ENCODE results near the gene SIPA1L3. TPM values are rescaled to one million over a fixed set of nuclear protein-coding genes. Genes with fewer than 3 reads are reported as not detected.

The SIPA1L3 gene
- total and polyA plus RNA-seq, 9 of the 15 experiments (the other 6 are each of a cell fraction or from before 2014, with no cell fraction given): 0.01 to 6.1 (median 2.5) TPM

- FAIRE-seq (peak; percentile 94), ATAC-seq (peak; percentile 87), DNase-seq (ENCODE audit: extremely low read depth in 1 of 4, low spot score in 3 of 4) (peak; percentile 79 to 91 (median 84))
- ChIA-PET CTCF (ENCODE audit: low intra/inter-chr PET ratio) (interaction anchor here (0.7 to 1.5 kb wide), 6 partner anchors 9 to 170 kb away, joined by 3 to 17 read pairs (median 3); partner anchors contain the start of gene CATSPERG), POLR2A (interaction anchor here (0.6 to 2.3 kb wide), 4 partner anchors 144 to 175 kb away, joined by 3 to 11 read pairs (median 3); partner anchors contain the start of gene GGN)
- Histone ChIP-seq H3K79me2 (ENCODE audit: control insufficient read depth, insufficient read depth, low read length) (no peaks in the 10 kb centered on the region), H3K9me3 (replicated peaks; ENCODE audit: control insufficient read depth, insufficient read depth, low read depth, low read length) (no peaks in the 10 kb centered on the region), H3K4me2 (ENCODE audit: insufficient read depth, low read length) (no peak overlapping the region), H3K4me1 (replicated peaks in 1 of 2; ENCODE audit: control insufficient read depth in 2 of 2, insufficient read depth in 2 of 2, low read length in 2 of 2) (peaks cover 0 to 16% of the 10 kb centered on the region in 2 experiments; a peak in 3 of 5 replicates), H3K27me3 (ENCODE audit: control insufficient read depth in 2 of 2, insufficient read depth in 2 of 2, low read length in 2 of 2) (peaks cover 2 to 6% of the 10 kb centered on the region in 2 experiments; a peak in 2 of 5 replicates), H3K4me3 (no peak overlapping the region), H3K27ac (ENCODE audit: extremely low read depth, low read depth, low read length) (no peak overlapping the region), H3K36me3 (ENCODE audit: control insufficient read depth, insufficient read depth, low read length) (no peaks in the 10 kb centered on the region), H2AFZ (ENCODE audit: low read depth, low read length) (peak overlapping the region; percentile 96), H3K9me1 (ENCODE audit: control insufficient read depth, insufficient read depth, low read length) (no peaks in the 10 kb centered on the region), H4K20me1 (replicated peaks; ENCODE audit: control insufficient read depth, insufficient read depth, low read length) (no peaks in the 10 kb centered on the region), H3K9ac (ENCODE audit: insufficient read depth in 1 of 2, low read depth in 2 of 2, low read length in 2 of 2) (peak overlapping the region in 1 of 2 experiments; percentile 63; a peak in 2 of 4 replicates)
- 24% methylated on average over 7 of the region's 7 CpGs for WGBS (ENCODE audit: insufficient coverage, low coverage, missing lambda C conversion rate)
- intact Hi-C loops (cut with micrococcal nuclease): loop anchor here (2.0 kb wide), 1 partner anchor 101 kb away; the partner anchor contains the start of gene CATSPERG
- BruUV-seq (replicated peaks): no TSS peak
- in situ Hi-C loops (cut with MboI): loop anchor here (10.0 kb wide), 1 partner anchor 381 kb away; the partner anchor contains the start of genes EIF3K and MAP4K1
- peak; percentile 93 for TF ChIP-seq SMC3 (conservative IDR thresholded peaks at IDR 0.05; ENCODE audit: insufficient read depth, low read depth, low read length)
- TF ChIP-seq MXI1 (IDR thresholded peaks at IDR 0.05; ENCODE audit: low read depth, low read length): no peak
- TF ChIP-seq RAD21 (CRISPR knock-in tag; conservative IDR thresholded peaks at IDR 0.05 in 1 of 2, IDR thresholded peaks at IDR 0.05 in 1 of 2): peak; percentile 81 to 94
- TF ChIP-seq, protein P1, sequence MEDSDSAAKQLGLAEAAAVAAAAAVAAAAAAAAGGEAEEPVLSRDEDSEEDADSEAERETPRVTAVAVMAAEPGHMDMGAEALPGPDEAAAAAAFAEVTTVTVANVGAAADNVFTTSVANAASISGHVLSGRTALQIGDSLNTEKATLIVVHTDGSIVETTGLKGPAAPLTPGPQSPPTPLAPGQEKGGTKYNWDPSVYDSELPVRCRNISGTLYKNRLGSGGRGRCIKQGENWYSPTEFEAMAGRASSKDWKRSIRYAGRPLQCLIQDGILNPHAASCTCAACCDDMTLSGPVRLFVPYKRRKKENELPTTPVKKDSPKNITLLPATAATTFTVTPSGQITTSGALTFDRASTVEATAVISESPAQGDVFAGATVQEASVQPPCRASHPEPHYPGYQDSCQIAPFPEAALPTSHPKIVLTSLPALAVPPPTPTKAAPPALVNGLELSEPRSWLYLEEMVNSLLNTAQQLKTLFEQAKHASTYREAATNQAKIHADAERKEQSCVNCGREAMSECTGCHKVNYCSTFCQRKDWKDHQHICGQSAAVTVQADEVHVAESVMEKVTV (CRISPR knock-in tag; IDR thresholded peaks at IDR 0.05): peak; percentile 85
- TF ChIP-seq, protein P2, sequence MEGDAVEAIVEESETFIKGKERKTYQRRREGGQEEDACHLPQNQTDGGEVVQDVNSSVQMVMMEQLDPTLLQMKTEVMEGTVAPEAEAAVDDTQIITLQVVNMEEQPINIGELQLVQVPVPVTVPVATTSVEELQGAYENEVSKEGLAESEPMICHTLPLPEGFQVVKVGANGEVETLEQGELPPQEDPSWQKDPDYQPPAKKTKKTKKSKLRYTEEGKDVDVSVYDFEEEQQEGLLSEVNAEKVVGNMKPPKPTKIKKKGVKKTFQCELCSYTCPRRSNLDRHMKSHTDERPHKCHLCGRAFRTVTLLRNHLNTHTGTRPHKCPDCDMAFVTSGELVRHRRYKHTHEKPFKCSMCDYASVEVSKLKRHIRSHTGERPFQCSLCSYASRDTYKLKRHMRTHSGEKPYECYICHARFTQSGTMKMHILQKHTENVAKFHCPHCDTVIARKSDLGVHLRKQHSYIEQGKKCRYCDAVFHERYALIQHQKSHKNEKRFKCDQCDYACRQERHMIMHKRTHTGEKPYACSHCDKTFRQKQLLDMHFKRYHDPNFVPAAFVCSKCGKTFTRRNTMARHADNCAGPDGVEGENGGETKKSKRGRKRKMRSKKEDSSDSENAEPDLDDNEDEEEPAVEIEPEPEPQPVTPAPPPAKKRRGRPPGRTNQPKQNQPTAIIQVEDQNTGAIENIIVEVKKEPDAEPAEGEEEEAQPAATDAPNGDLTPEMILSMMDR (IDR thresholded peaks at IDR 0.05 in 2 of 3, conservative IDR thresholded peaks at IDR 0.05 in 1 of 3; ENCODE audit: insufficient read depth in 2 of 3, low read depth in 1 of 3, low read length in 3 of 3): peak; percentile 89 to 93 (median 90)
- peak; percentile 63 for TF ChIP-seq ZFP36 (IDR thresholded peaks at IDR 0.05; ENCODE audit: low read depth, low read length, partially characterized antibody)
- TF ChIP-seq ETV6 (IDR thresholded peaks at IDR 0.05; ENCODE audit: borderline replicate concordance in 1 of 2, low read depth in 2 of 2, low read length in 1 of 2): no peak
- TF ChIP-seq ETV6 (CRISPR knock-in tag; IDR thresholded peaks at IDR 0.05; ENCODE audit: borderline replicate concordance): no peak
Observed at GRCh38 chr19:38233740-38234251, 326.8 kb downstream of the SIPA1L3 start.

All from K562 (cell line).